ENCODE measurements around the gene HOXA3. TPM values are rescaled to one million over a fixed set of nuclear protein-coding genes. Genes with fewer than 3 reads are reported as not detected.

The HOXA3 gene
- total RNA-seq, 1 experiment from 2014 or later = 9.2 TPM

GRCh38 chr7:27170426-27171324, 18.3 kb upstream of the HOXA3 start:
- Histone ChIP-seq H3K4me2 (ENCODE audit: low read length) (peak overlapping the region; percentile 97), H3K9me3 (ENCODE audit: control insufficient read depth in 1 of 2, insufficient read depth in 1 of 2, low read depth in 1 of 2, low read length in 2 of 2) (no peaks in the 10 kb centered on the region), H2AFZ (ENCODE audit: low read depth, low read length, poor library complexity, severe bottlenecking) (no peak overlapping the region), H3K4me3 (replicated peaks in 1 of 2; ENCODE audit: low read depth in 1 of 2, low read length in 2 of 2) (peak overlapping the region; percentile 77 to 84), H3K9ac (ENCODE audit: low read length) (peak overlapping the region; percentile 89), H4K20me1 (ENCODE audit: insufficient read depth) (no peaks in the 10 kb centered on the region), H3K27ac (ENCODE audit: low read depth, low read length) (peak overlapping the region; percentile 91), H3K36me3 (ENCODE audit: control insufficient read depth in 1 of 2, insufficient read depth in 2 of 2, low read length in 2 of 2) (no peaks in the 10 kb centered on the region), H3K9me2 (ENCODE audit: insufficient read depth) (no peaks in the 10 kb centered on the region), H3K27me3 (ENCODE audit: insufficient read depth, low read length) (no peaks in the 10 kb centered on the region), H3K4me1 (ENCODE audit: control insufficient read depth in 1 of 2, insufficient read depth in 2 of 2, low read length in 2 of 2) (peaks cover 34 to 80% of the 10 kb centered on the region in 2 experiments), H3K79me2 (ENCODE audit: insufficient read depth, low read length) (peaks cover 92% of the 10 kb centered on the region)
- ATAC-seq = no peak
- intact Hi-C loops (cut with micrococcal nuclease) = no loop called here
- POLR2A ChIA-PET = interaction anchor here (1.3 to 2.2 kb wide), 4 partner anchors 10 to 20 kb away, joined by 3 to 7 read pairs (median 6); no protein-coding TSS in a partner anchor
- TF ChIP-seq POLR2A (IDR thresholded peaks at IDR 0.05; ENCODE audit: borderline replicate concordance, extremely low read depth, insufficient read depth, insufficient read length) (no peak), ZNF274 (IDR thresholded peaks at IDR 0.05; ENCODE audit: low read depth, low read length) (no peak)
- BruUV-seq (replicated peaks) = TSS peak; percentile 27
- RAD21 ChIA-PET (ENCODE audit: low non-redundant PET in 1 of 2, low total read pairs in 2 of 2, uncharacterized antibody in 2 of 2, unreplicated experiment in 2 of 2) = interaction anchor here (0.6 to 1.9 kb wide), 2 partner anchors 9 to 10 kb away, joined by 3 to 4 read pairs; no protein-coding TSS in a partner anchor
- no peak for DNase-seq (ENCODE audit: low read depth, low spot score)
- CTCF ChIA-PET = interaction anchor here (0.8 to 6.6 kb wide), 3 partner anchors 9 to 891 kb away, joined by 3 to 32 read pairs (median 3); no protein-coding TSS in a partner anchor

- Histone ChIP-seq H3K4me2 (ENCODE audit: low read length) (peak overlapping the region; percentile 97), H4K20me1 (ENCODE audit: insufficient read depth) (no peaks in the 10 kb centered on the region), H3K79me2 (ENCODE audit: insufficient read depth, low read length) (peaks cover 98% of the 10 kb centered on the region), H3K27me3 (ENCODE audit: insufficient read depth, low read length) (no peaks in the 10 kb centered on the region), H3K4me3 (replicated peaks in 1 of 2; ENCODE audit: low read depth in 1 of 2, low read length in 2 of 2) (peak overlapping the region; percentile 77 to 84), H2AFZ (ENCODE audit: low read depth, low read length, poor library complexity, severe bottlenecking) (no peak overlapping the region), H3K27ac (ENCODE audit: low read depth, low read length) (peak overlapping the region; percentile 91), H3K4me1 (ENCODE audit: control insufficient read depth in 1 of 2, insufficient read depth in 2 of 2, low read length in 2 of 2) (peaks cover 31 to 76% of the 10 kb centered on the region in 2 experiments), H3K9me2 (ENCODE audit: insufficient read depth) (no peaks in the 10 kb centered on the region), H3K36me3 (ENCODE audit: control insufficient read depth in 1 of 2, insufficient read depth in 2 of 2, low read length in 2 of 2) (no peaks in the 10 kb centered on the region), H3K9ac (ENCODE audit: low read length) (peak overlapping the region; percentile 89), H3K9me3 (ENCODE audit: control insufficient read depth in 1 of 2, insufficient read depth in 1 of 2, low read depth in 1 of 2, low read length in 2 of 2) (no peaks in the 10 kb centered on the region)
- RAD21 ChIA-PET (ENCODE audit: low non-redundant PET in 1 of 2, low total read pairs in 2 of 2, uncharacterized antibody in 2 of 2, unreplicated experiment in 2 of 2) = interaction anchor here in 1 of 2 experiments (0.6 kb wide), 1 partner anchor 9 kb away, joined by 3 read pairs; no protein-coding TSS in a partner anchor
- DNase-seq (ENCODE audit: low read depth, low spot score) (no peak), ATAC-seq (peak; percentile 5)
- POLR2A ChIA-PET = interaction anchor here (2.0 to 2.2 kb wide), 2 partner anchors 10 to 19 kb away, joined by 6 to 7 read pairs; no protein-coding TSS in a partner anchor
- BruUV-seq (replicated peaks) = no TSS peak
- CTCF ChIA-PET = interaction anchor here (0.8 to 6.6 kb wide), 2 partner anchors 10 to 892 kb away, joined by 3 to 32 read pairs; no protein-coding TSS in a partner anchor
- intact Hi-C loops (cut with micrococcal nuclease) = loop anchor here (10.0 kb wide), 1 partner anchor 1305 kb away; no protein-coding TSS in a partner anchor
- TF ChIP-seq ATF3 (IDR thresholded peaks at IDR 0.05) (no peak), POLR2AphosphoS5 (IDR thresholded peaks at IDR 0.05; ENCODE audit: low read depth, low read length) (peak; percentile 28; the same call in 1 of the 2 replicates), CEBPB (IDR thresholded peaks at IDR 0.05; ENCODE audit: low read depth) (no peak), EZH2phosphoT487 (IDR thresholded peaks at IDR 0.05; ENCODE audit: borderline replicate concordance) (no peak), CTCF (IDR thresholded peaks at IDR 0.05 in 2 of 3, conservative IDR thresholded peaks at IDR 0.05 in 1 of 3; ENCODE audit: borderline replicate concordance in 1 of 3, insufficient read depth in 1 of 3, low read depth in 2 of 3, low read length in 2 of 3) (no peak), CBX3 (IDR thresholded peaks at IDR 0.05; ENCODE audit: low read depth) (no peak), FOSL1 (IDR thresholded peaks at IDR 0.05; ENCODE audit: low read depth) (no peak), POLR2A (IDR thresholded peaks at IDR 0.05; ENCODE audit: borderline replicate concordance, extremely low read depth, insufficient read depth, insufficient read length) (no peak), SP1 (IDR thresholded peaks at IDR 0.05; ENCODE audit: low read depth) (no peak)
Observed at GRCh38 chr7:27169658-27170425, 17.5 kb upstream of the HOXA3 start.

Data from HCT116 (cell line).